ENCODE measurements around the gene PARD3.

The PARD3 gene

GRCh38 chr10:34585422-34586112 lies 229.5 kb downstream of the PARD3 start:
- TF ChIP-seq CTCF (conservative IDR thresholded peaks at IDR 0.05) = no peak
- H3K27ac ChIP-seq = no peak overlapping the region

DNA sequence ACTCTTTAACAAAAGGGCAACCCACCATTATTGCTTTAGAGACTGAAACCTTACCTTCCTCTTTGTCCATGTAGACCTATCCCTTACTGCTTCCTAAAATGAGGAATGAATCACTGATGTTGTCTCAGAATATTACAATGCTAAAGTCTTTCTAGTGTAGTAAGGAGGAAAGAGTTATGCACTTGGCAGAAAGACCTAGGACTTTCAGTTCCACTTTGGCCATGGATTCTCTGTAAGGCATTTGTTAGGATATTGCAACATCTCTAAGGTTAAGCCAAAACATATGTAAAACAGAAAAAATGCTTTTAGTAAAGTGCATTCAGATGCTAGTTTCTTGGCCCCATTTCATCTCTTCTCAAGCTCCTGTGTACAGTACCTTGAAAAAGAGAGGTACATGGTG lies 230.9 kb downstream of the PARD3 start:
- H3K27ac ChIP-seq = no peak overlapping the region
- no peak for TF ChIP-seq CTCF (conservative IDR thresholded peaks at IDR 0.05)

GRCh38 chr10:34581801-34582532 lies 233.1 kb downstream of the PARD3 start:
- H3K27ac ChIP-seq = peak overlapping the region; percentile 65; the same call in 1 of the 2 replicates
- no peak for TF ChIP-seq CTCF (conservative IDR thresholded peaks at IDR 0.05)

DNA sequence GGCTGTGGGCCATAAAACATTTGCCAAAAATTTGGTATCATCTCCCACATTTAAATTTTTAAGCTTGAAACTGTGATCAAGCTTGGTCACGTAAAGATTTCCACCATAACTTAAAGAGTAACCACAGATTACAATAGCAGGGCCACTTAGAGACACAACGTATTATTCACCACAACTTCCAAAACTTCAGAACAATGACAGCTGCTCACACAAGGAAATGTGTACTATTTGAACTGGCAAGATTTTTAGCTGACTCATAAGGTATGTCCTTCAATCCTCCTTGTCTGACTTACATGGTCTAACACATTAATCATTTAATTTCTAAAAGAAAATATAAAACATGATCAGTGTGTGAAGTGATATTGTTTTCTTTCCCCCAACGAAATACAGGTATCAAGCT lies 234.5 kb downstream of the PARD3 start:
- H3K27ac ChIP-seq = peak overlapping the region; percentile 65
- no peak for TF ChIP-seq CTCF (conservative IDR thresholded peaks at IDR 0.05)

- peak overlapping the region; percentile 65 for H3K27ac ChIP-seq
- no peak for TF ChIP-seq CTCF (conservative IDR thresholded peaks at IDR 0.05)
Measured at GRCh38 chr10:34580214-34580613, 234.9 kb downstream of the PARD3 start.

DNA sequence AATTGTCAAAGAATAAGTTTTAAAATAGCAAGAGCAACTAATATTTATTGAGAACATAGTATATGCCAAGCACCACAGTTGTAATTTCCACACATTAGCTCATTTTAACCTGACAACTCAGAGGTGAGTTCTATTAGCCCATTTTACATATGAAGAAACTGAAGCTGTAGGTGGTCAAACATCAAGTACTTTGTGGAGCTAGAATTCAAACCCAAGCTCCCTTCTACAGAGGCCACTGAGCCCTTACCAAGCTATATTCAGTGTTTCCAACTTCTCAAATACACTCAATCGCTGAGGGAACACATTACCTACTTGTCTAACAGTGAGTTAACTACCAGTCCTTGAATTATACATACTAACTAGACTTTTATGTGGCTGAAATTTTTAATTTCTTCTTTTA lies 236.6 kb downstream of the PARD3 start:
- TF ChIP-seq CTCF (conservative IDR thresholded peaks at IDR 0.05) = no peak
- H3K27ac ChIP-seq = no peak overlapping the region

GRCh38 chr10:34576797-34577196 lies 238.3 kb downstream of the PARD3 start:
- no peak overlapping the region for H3K27ac ChIP-seq
- TF ChIP-seq CTCF (conservative IDR thresholded peaks at IDR 0.05) = no peak
